Activated CD4-positive, alpha-beta T cell treated with anti-CD3 and anti-CD28 coated beads for 48 hours (primary cell): ENCODE measurements around the gene SRF.

Source experiments
- DNase-seq: peaks from one replicate; pipeline ENCODE4 v3.0.0-alpha.2; 2020

The SRF gene

GRCh38 chr6:43184268-43184985 lies 13.4 kb downstream of the SRF start:
- no peak for DNase-seq

GRCh38 chr6:43185391-43185985 lies 14.4 kb downstream of the SRF start:
- no peak for DNase-seq

- DNase-seq = no peak
Measured at GRCh38 chr6:43186019-43186418, 14.9 kb downstream of the SRF start.

DNA sequence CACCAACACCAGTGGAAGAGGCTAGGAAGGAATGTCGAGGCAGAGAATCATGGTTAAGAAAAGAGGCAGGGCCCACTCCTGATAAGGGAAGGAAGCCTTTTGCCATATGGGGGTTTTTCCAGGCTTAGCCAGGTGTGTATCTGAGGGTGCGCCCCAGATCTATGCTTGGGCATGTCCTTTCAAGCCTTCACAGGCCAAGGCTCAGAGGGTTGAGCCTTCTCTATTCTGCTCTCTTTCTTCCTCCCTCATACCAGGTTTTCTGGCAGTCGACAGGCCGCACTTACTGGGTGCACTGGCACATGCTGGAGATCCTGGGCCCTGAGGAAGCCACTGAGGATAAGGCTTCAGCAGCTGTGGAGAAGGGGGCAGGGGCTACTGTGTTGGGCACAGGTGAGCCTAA lies 15.6 kb downstream of the SRF start:
- DNase-seq = no peak

DNA sequence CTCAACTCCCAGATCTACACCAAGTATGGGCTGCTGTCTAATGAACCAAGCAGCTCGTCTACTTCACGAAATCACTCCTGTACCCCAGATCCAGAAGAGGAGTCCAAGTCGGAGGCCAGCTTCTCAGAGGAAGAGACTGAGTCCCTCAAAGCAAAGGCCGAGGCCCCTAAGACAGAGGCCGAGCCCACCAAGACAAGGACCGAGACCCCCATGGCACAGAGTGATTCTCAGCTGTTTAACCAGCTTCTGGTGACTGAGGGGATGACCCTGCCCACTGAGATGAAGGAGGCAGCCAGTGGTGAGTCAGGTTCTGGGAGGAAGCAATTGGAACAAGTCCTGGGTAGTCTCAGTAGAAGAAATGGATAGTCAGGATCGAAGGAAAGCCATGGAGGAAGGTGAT lies 16.8 kb downstream of the SRF start:
- DNase-seq = no peak

GRCh38 chr6:43188426-43188825 lies 17.4 kb downstream of the SRF start:
- DNase-seq = no peak

- no peak for DNase-seq
Measured at GRCh38 chr6:43189776-43190304, 18.8 kb downstream of the SRF start.

DNA sequence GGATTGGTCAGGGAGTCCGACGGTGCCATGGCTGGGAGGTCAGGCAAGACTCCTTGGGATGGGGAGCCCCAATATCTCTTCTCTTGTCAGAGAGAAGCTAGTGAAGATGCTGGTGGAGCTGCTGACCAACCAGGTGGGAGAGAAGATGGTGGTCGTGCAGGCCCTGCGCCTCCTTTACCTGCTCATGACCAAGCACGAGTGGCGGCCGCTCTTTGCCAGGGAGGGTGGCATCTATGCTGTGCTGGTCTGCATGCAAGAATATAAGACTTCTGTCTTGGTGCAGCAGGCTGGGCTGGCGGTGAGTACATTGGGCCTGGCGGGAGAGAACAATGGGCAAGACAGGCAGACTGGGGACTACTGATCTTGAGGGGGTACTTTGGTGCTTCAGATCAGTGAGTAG lies 21.8 kb downstream of the SRF start:
- DNase-seq = no peak

- DNase-seq = no peak
Measured at GRCh38 chr6:43193929-43194328, 22.9 kb downstream of the SRF start.

- no peak for DNase-seq
Measured at GRCh38 chr6:43196337-43196736, 25.3 kb downstream of the SRF start.

GRCh38 chr6:43199912-43200311 lies 28.8 kb downstream of the SRF start:
- DNase-seq = no peak

- no peak for DNase-seq
Measured at GRCh38 chr6:43200541-43200940, 29.5 kb downstream of the SRF start.

GRCh38 chr6:43202451-43202850 lies 31.4 kb downstream of the SRF start:
- no peak for DNase-seq

- DNase-seq = no peak
Measured at GRCh38 chr6:43203029-43203717, 32.1 kb downstream of the SRF start.

DNA sequence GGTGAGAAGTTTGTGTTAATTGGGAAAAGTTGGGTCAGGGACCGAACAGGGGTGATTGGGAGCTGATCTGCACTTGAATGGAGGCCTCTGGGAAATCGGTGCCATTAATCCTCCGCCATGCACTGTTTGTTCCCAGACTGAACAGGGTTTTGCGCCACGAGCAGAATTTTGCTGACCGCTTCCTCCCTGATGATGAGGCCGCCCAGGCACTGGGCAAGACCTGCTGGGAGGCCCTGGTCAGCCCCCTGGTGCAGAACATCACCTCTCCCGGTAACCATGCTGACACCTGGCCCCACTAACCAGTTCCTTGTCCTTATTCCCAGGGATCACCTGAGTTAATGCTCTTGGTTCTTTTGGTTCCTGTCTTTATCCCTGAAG lies 32.6 kb downstream of the SRF start:
- DNase-seq = no peak

DNA sequence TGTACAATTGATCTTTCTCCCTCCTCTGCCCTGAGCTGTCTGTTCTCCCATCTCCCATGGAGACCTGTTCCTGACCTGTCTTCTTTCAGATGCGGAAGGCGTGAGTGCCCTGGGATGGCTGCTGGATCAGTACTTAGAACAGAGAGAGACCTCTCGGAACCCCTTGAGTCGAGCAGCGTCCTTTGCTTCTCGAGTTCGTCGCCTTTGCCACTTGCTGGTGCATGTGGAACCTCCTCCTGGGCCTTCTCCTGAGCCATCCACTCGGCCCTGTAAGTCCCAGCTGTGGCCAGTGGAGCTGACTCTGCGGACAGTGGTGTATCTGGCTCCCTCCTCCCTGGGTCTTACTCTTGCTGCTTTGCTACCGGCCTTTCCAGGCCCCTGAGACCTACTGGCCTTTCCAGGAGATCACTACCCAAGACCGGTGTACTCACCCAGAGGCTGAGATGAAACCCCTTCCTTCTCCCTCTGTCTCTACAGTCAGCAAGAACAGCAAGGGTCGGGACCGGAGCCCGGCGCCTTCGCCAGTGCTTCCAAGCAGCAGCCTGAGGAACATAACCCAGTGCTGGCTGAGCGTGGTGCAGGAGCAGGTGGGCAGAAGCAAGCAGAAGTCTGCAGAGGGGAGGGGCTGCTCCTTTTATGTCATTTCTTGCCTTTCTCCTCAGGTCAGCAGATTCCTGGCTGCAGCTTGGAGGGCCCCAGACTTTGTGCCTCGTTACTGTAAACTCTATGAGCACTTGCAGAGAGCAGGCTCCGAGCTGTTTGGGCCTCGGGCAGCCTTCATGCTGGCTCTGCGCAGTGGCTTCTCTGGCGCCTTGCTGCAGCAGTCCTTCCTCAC lies 33.4 kb downstream of the SRF start:
- no peak for DNase-seq

DNA sequence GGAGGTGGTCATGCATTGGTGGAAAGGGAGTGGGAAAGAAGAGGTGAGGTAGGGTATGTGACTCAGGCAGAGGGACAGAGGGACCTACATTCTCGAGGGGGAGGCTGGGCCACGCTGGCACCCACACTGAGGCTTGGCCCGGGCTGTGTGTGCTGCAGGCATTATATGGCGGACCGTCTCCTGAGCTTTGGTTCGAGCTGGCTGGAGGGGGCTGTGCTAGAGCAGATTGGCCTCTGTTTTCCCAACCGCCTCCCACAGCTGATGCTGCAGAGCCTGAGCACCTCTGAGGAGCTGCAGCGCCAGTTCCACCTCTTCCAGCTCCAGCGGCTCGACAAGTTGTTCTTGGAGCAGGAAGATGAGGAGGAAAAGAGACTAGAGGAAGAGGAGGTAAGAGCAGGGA lies 34.8 kb downstream of the SRF start:
- no peak for DNase-seq

GRCh38 chr6:43207286-43207685 lies 36.2 kb downstream of the SRF start:
- DNase-seq = no peak

DNA sequence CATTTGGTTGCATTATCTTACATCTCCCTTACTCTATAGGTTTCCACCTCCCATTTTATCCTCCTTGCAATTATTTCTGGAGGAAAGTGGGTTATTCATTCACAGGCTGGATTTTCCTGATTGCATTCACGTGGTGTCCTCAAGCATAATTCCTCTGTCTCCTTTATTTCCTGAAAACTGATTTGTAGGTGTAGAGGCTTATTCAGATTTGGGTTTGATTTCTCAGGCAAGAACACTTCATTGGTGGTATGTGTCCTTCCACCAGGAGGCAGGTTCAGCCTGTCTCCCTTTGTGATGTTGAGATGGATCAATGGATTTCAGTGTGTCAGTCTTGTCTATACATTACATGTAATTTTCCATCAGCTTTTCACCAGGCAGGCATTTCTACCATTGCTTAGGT lies 40.9 kb downstream of the SRF start:
- DNase-seq = no peak

DNA sequence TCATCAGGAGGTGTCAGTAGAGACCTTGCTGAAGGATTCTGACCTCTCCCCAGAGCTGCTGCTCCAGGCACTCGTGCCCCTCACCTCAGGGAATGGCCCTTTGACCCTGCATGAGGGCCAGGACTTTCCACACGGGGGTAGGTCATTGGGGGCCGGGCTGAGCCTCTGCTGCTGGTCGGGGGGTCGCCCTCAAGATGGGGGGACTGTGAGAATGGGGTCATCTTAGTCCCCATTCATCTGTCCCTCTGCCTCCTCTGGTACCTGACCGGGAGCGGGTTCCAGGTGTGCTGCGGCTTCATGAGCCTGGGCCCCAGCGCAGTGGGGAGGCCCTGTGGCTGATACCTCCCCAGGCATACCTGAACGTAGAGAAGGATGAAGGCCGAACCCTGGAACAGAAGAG lies 42.4 kb downstream of the SRF start:
- DNase-seq = no peak

DNA sequence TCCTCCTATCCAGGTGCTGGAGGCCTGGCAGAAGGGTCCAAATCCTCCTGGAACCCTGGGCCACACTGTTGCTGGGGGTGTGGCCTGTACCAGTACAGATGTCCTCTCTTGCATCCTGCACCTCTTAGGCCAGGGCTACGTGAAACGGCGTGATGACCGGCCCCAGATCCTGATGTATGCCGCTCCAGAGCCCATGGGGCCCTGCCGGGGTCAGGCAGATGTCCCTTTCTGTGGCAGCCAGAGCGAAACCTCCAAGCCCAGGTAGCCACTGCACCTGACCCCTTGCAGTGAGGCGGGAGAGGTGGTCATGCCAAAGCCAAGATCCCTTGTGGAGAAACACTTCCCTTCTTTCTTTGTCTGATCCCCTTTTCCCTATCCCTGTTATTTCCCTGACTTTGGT lies 44.0 kb downstream of the SRF start:
- DNase-seq = no peak

GRCh38 chr6:43216200-43216599 lies 45.1 kb downstream of the SRF start:
- no peak for DNase-seq

DNA sequence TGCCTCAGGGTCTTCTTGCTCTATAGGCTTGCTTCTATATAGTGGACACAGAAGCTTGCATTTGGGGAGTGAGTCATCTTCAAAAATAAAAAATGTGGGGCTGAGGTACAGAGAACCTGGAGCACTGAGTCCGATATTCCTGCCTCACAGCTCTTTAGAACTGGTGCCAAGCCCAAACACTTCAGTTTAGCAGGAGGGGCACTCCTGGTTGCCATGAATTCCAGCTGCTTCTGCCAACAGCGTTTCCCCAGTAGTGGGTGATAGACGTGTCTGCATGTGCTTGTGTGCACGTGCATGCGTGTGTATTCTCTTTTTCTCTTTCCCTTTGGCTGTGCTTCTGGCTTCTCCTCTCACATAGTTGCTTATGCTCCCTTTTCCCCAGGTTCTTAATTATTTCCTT lies 46.3 kb downstream of the SRF start:
- DNase-seq = no peak
